Omental fat pad (tissue), 4 donors: ENCODE results near the gene GRHL1. TPM values are rescaled to one million over a fixed set of nuclear protein-coding genes. Genes with fewer than 3 reads are reported as not detected.

Source experiments
- ATAC-seq: fragments of 150-250 bp; one replicate; pipeline ENCODE4 v1.9.1; 2016; ENCODE audit warnings: mild to moderate bottlenecking, moderate library complexity; ENCODE audit not compliant: low FRiP score
- DNase-seq: peaks from one replicate; pipeline ENCODE4 v3.0.0-alpha.2; 2019; ENCODE audit warnings: low spot score
- CTCF ChIP-seq, 3 donors: fragments of 450-650 bp; IDR thresholded peaks; one replicate each; pipeline ENCODE4 v1.5.1; 2016 to 2017; ENCODE audit warnings: antibody characterized with exemption in 3 of 3, mild to moderate bottlenecking in 3 of 3, moderate library complexity in 2 of 3
- total RNA-seq, 4 donors: library from RNA; depleted of rRNA; stranded (reverse); fragments of >200 nt; gene quantifications; one replicate each; pipeline ENCODE4 v1.1.0, GENCODE V29; 2016

The GRHL1 gene
- total RNA-seq, 4 donors from 2014 or later = 0.95 to 15.1 (median 5.1) TPM

GRCh38 chr2:10038123-10038522, 86.6 kb downstream of the GRHL1 start:
- TF ChIP-seq CTCF (IDR thresholded peaks at IDR 0.05) = no peak
- no peak for ATAC-seq
- no peak for DNase-seq

GRCh38 chr2:10038716-10039115, 87.2 kb downstream of the GRHL1 start:
- no peak for DNase-seq
- TF ChIP-seq CTCF (IDR thresholded peaks at IDR 0.05) = no peak
- ATAC-seq = no peak

- DNase-seq = no peak
- ATAC-seq = no peak
These were observed 88.3 kb downstream of the GRHL1 start for GRCh38 chr2:10039658-10040410.

GRCh38 chr2:10041711-10042110, 90.2 kb downstream of the GRHL1 start:
- DNase-seq (no peak), ATAC-seq (no peak)
- no peak for TF ChIP-seq CTCF (IDR thresholded peaks at IDR 0.05)

More at GRCh38 chr2:10039658-10040410, 88.3 kb downstream of the GRHL1 start:
- no peak for TF ChIP-seq CTCF (IDR thresholded peaks at IDR 0.05)

- no peak for TF ChIP-seq CTCF (IDR thresholded peaks at IDR 0.05)
- ATAC-seq (peak; percentile 50), DNase-seq (peak; percentile 68)
These were observed 91.0 kb downstream of the GRHL1 start for GRCh38 chr2:10042301-10043161.

GRCh38 chr2:10043256-10043905, 91.9 kb downstream of the GRHL1 start, which contains the start of gene KLF11:
Gene KLF11, plus strand, starts transcription at chr2:10043550. Its CDS starts 167 bp downstream, at chr2:10043717.
- DNase-seq (peak; percentile 80), ATAC-seq (peak; percentile 81)
- TF ChIP-seq CTCF (IDR thresholded peaks at IDR 0.05) = no peak
